Activated T-cell treated with anti-CD3 and anti-CD28 coated beads, Interleukin-2, amount 50 U/mL, for 72 hours (primary cell): ENCODE data around the gene DBT. TPM values are rescaled to one million over a fixed set of nuclear protein-coding genes. Genes with fewer than 3 reads are reported as not detected.
"Not testable (repeated sequence)": the region's sequence is repeated elsewhere in the genome, so short reads cannot be mapped to it uniquely, and the experiment has no call there.

Source experiments
- ATAC-seq, 2 donors: fragments of 150-1000 bp; cut with Tn5 transposase; replicated peaks in 1 of 2; 2 replicates each; pipeline ENCODE4 v1.10.0; 2021; ENCODE audit warnings: moderate library complexity in 2 of 2, mild to moderate bottlenecking in 1 of 2
- DNase-seq, 2 donors: peaks; one replicate each; pipeline ENCODE4 v3.0.0; 2021 to 2022; ENCODE audit warnings: mixed read lengths in 1 of 2
- H3K27ac Mint-ChIP-seq: one replicate; pipeline ENCODE4 v1.8.0; 2022; ENCODE audit warnings: mild to moderate bottlenecking, moderate library complexity, mixed read lengths
- H3K27me3 Mint-ChIP-seq: one replicate; pipeline ENCODE4 v1.8.0; 2022; ENCODE audit warnings: low read depth, mixed read lengths
- H3K36me3 Mint-ChIP-seq, 2 donors: one replicate each; pipeline ENCODE4 v1.8.0; 2022; ENCODE audit warnings: mixed read lengths in 2 of 2, mild to moderate bottlenecking in 1 of 2; ENCODE audit not compliant: insufficient read depth in 2 of 2
- H3K4me1 Mint-ChIP-seq: one replicate; pipeline ENCODE4 v1.8.0; 2022; ENCODE audit warnings: low read depth, mixed read lengths
- H3K4me3 Mint-ChIP-seq, 2 donors: one replicate each; pipeline ENCODE4 v1.8.0; 2022; ENCODE audit warnings: mild to moderate bottlenecking in 2 of 2, mixed read lengths in 2 of 2, moderate library complexity in 2 of 2
- H3K9me3 Mint-ChIP-seq, 2 donors: one replicate each; pipeline ENCODE4 v1.8.0; 2022; ENCODE audit warnings: mixed read lengths in 2 of 2
- total RNA-seq, 2 donors: library from RNA; stranded (reverse); gene quantifications; one replicate each; pipeline ENCODE4 v1.2.3, GENCODE V29; 2022

The DBT gene
- total RNA-seq, 2 donors from 2014 or later = 11.9 to 15.3 TPM

DNA sequence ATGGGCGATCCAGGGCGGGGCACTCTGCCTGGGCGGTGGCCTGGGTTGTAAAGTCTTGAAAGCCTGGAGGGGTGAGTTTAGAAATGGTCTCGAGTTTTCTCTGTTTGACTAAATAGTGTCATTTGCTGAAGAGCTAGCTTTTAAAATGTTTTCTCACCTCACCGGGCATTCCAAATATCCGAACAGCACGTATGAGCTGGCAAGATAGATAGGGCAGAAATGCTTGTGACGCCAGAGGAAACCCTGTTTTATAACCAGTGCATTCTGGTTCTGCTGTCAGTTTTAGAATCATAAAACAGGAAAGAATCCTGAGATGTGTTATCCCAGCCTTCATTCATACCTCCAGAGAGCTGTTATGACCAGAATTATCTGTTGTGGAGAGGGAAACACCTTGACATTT is 17.1 kb upstream of the DBT start:
- ATAC-seq = peak; percentile 45 to 58
- peak overlapping the region; percentile 99 to 100 for H3K4me3 Mint-ChIP-seq
- DNase-seq = peak in 1 of 2 donors; percentile 46
- peak overlapping the region; percentile 99 for H3K27ac Mint-ChIP-seq
- H3K36me3 Mint-ChIP-seq = peaks cover 12 to 32% of the 10 kb centered on the region in 2 donors
- H3K27me3 Mint-ChIP-seq = no peaks in the 10 kb centered on the region
- H3K9me3 Mint-ChIP-seq = peaks cover 0 to 1% of the 10 kb centered on the region in 2 donors
- peaks cover 57% of the 10 kb centered on the region for H3K4me1 Mint-ChIP-seq

- Mint-ChIP-seq H3K36me3 (peaks cover 10 to 32% of the 10 kb centered on the region in 2 donors), H3K9me3 (peaks cover 1 to 2% of the 10 kb centered on the region in 2 donors), H3K4me1 (peaks cover 51% of the 10 kb centered on the region), H3K27me3 (no peaks in the 10 kb centered on the region), H3K27ac (peak within 1 kb of the TSS; percentile 99), H3K4me3 (peak within 1 kb of the TSS; percentile 99 to 100)
- DNase-seq (peak; percentile 94), ATAC-seq (peak; percentile 94 to 95)
Measured at GRCh38 chr1:100265931-100266740, 16.5 kb upstream of the DBT start, which contains the start of gene RTCA. TSS of gene RTCA (plus strand) at chr1:100266216. CDS start at chr1:100266376, 160 bp downstream.

DNA sequence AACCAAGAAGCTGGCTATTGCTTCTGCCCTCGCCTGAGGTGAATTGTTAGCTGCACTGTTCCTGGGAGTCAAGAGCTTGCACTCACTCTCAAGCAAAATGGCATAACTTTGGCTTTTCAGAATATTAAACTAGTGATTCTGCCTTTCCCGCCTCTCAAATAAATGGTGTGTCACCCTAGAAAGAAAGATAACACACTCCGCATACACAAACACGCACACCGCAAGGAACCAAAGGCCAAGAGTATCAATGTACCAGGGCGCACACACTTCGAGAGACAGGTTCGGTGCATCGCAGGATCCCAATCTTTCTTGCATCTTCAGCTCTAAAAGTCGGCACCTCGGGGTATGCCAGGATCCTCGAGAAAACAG is 15.9 kb upstream of the DBT start:
- Mint-ChIP-seq H3K27ac (peak overlapping the region; percentile 99), H3K9me3 (peaks cover 1 to 2% of the 10 kb centered on the region in 2 donors), H3K4me1 (peaks cover 45% of the 10 kb centered on the region), H3K27me3 (no peaks in the 10 kb centered on the region), H3K4me3 (peak overlapping the region; percentile 99 to 100), H3K36me3 (peaks cover 10 to 27% of the 10 kb centered on the region in 2 donors)
- DNase-seq = peak in 1 of 2 donors; percentile 15
- ATAC-seq = peak; percentile 16 to 30

DNA sequence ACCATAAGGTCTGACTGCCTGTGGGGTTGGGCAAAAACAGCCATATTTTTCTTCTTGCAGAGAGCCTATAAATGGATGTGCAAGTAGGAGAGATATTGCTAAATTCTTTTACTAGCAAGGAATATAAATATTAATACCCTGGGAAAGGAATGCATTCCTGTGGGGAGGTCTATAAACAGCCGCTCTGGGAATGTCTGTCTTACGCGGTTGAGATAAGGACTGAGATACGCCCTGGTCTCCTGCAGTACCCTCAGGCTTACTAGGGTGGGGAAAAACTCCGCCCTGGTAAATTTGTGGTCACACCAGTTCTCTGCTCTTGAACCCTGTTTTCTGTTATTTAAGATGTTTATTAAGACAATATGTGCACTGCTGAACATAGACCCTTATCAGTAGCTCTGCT is 14.4 kb upstream of the DBT start:
- H3K27me3 Mint-ChIP-seq, H3K27ac Mint-ChIP-seq, DNase-seq, ATAC-seq, H3K4me3 Mint-ChIP-seq, H3K9me3 Mint-ChIP-seq: not testable (repeated sequence)
- peaks cover 10 to 20% of the 10 kb centered on the region in 2 donors for H3K36me3 Mint-ChIP-seq
- peaks cover 35% of the 10 kb centered on the region for H3K4me1 Mint-ChIP-seq

DNA sequence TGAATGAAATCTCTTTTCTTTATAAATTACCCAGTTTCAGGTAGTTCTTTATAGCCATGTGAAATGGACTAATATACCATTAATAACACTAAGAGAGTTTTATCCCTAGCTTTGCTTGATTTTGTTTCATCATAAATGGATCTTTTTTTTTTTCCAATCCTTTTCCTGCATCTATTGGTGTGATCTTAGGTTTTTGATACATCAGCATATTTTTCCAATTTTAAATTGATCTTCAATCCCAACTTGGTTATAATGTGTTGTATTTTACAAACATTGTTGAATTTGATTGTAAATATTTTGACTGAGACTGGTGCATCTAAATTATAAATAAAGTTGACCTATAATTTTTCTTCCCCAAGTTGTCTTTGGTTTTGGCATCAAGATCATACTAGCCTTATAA is 12.1 kb upstream of the DBT start:
- DNase-seq (no peak), ATAC-seq (no peak)
- Mint-ChIP-seq H3K4me3 (no peak overlapping the region), H3K27ac (no peak overlapping the region), H3K36me3 (peaks cover 6 to 12% of the 10 kb centered on the region in 2 donors), H3K4me1 (peaks cover 16% of the 10 kb centered on the region), H3K27me3 (no peaks in the 10 kb centered on the region), H3K9me3 (peaks cover 1 to 2% of the 10 kb centered on the region in 2 donors)

DNA sequence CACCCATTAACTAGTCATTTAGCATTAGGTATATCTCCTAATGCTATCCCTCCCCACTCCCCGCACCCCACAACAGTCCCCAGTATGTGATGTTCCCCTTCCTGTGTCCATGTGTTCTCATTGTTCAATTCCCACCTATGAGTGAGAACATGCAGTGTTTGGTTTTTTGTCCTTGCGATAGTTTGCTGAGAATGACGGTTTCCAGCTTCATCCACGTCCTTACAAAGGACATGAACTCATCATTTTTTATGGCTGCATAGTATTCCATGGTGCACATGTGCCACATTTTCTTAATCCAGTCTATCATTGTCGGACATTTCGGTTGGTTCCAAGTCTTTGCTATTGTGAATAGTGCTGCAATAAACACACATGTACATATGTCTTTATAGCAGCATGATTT is 8.8 kb upstream of the DBT start:
- ATAC-seq, H3K27ac Mint-ChIP-seq, H3K4me1 Mint-ChIP-seq, H3K27me3 Mint-ChIP-seq, H3K4me3 Mint-ChIP-seq, H3K36me3 Mint-ChIP-seq, DNase-seq, H3K9me3 Mint-ChIP-seq: not testable (repeated sequence)

- H3K4me1 Mint-ChIP-seq, DNase-seq, H3K27me3 Mint-ChIP-seq, ATAC-seq, H3K9me3 Mint-ChIP-seq, H3K36me3 Mint-ChIP-seq, H3K27ac Mint-ChIP-seq, H3K4me3 Mint-ChIP-seq: not testable (repeated sequence)
Measured at GRCh38 chr1:100256273-100256672, 6.6 kb upstream of the DBT start.

- Mint-ChIP-seq H3K27ac (no peak overlapping the region), H3K36me3 (no peaks in the 10 kb centered on the region), H3K9me3 (no peaks in the 10 kb centered on the region), H3K27me3 (no peaks in the 10 kb centered on the region), H3K4me3 (no peak overlapping the region), H3K4me1 (no peaks in the 10 kb centered on the region)
- ATAC-seq = no peak
- no peak for DNase-seq
Measured at GRCh38 chr1:100253552-100253951, 3.9 kb upstream of the DBT start.

DNA sequence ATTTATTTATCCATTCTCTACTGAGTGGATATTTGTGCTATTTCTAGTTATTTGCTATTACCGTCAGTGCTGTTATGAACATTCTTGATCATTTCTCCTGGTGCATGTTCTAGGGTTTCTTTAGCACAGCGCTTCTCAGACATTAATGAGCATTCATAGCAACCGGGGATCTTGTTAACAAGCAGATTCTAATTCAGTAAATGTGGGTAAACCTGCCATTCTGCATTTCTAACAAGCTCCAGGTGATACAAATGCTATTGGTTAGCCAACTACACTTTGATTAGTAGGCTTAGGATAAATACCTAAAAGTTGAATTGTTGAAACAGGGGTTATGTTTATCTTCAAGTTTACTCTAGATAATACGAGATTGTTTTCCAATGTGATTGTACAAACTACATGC is 3.3 kb upstream of the DBT start:
- Mint-ChIP-seq H3K27me3 (no peaks in the 10 kb centered on the region), H3K36me3 (no peaks in the 10 kb centered on the region), H3K9me3 (no peaks in the 10 kb centered on the region), H3K27ac (no peak overlapping the region), H3K4me3 (no peak overlapping the region), H3K4me1 (no peaks in the 10 kb centered on the region)
- DNase-seq = no peak
- no peak for ATAC-seq

GRCh38 chr1:100250807-100251206 is 1.2 kb upstream of the DBT start:
- Mint-ChIP-seq H3K27ac (no peak overlapping the region), H3K4me3 (no peak overlapping the region), H3K9me3 (no peaks in the 10 kb centered on the region), H3K4me1 (no peaks in the 10 kb centered on the region), H3K36me3 (no peaks in the 10 kb centered on the region), H3K27me3 (no peaks in the 10 kb centered on the region)
- DNase-seq (no peak), ATAC-seq (no peak)

DNA sequence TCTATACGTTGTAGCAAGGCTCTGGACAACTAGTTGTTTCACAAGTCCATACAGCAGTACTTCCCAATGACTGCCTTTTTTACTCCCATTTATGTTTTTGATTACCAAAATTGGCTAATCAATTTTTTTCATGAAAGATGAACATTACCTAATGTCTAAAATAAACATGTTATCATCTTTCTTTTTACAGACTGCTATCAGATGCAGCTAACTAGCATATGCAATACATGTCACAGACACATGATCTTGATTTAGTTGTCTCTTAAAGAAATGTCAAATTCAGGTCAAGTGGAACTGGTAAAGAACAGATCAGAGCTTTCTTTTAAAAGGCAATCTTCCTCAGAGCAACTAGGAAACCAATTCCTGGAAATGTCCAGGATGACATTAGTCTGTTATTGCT is 630 bp upstream of the DBT start:
- H3K36me3 Mint-ChIP-seq = no peaks in the 10 kb centered on the region
- ATAC-seq = no peak
- H3K4me3 Mint-ChIP-seq = no peak overlapping the region
- H3K27me3 Mint-ChIP-seq = no peaks in the 10 kb centered on the region
- no peaks in the 10 kb centered on the region for H3K9me3 Mint-ChIP-seq
- H3K4me1 Mint-ChIP-seq = peaks cover 4% of the 10 kb centered on the region
- no peak for DNase-seq
- no peak overlapping the region for H3K27ac Mint-ChIP-seq

- Mint-ChIP-seq H3K27ac (no peak overlapping the region), H3K4me3 (no peak overlapping the region), H3K36me3 (no peaks in the 10 kb centered on the region), H3K27me3 (no peaks in the 10 kb centered on the region), H3K9me3 (no peaks in the 10 kb centered on the region), H3K4me1 (peaks cover 5% of the 10 kb centered on the region)
- ATAC-seq (no peak), DNase-seq (no peak)
Measured at GRCh38 chr1:100249155-100249536, 488 bp downstream of the DBT start.

GRCh38 chr1:100246738-100247137 is 2.9 kb downstream of the DBT start:
- no peak for ATAC-seq
- no peak for DNase-seq

GRCh38 chr1:100240631-100241030 is 9.0 kb downstream of the DBT start:
- Mint-ChIP-seq H3K4me3 (no peak overlapping the region), H3K9me3 (no peaks in the 10 kb centered on the region), H3K27ac (no peak overlapping the region), H3K4me1 (peaks cover 16% of the 10 kb centered on the region), H3K27me3 (no peaks in the 10 kb centered on the region), H3K36me3 (peaks cover 3 to 10% of the 10 kb centered on the region in 2 donors)
- ATAC-seq (no peak), DNase-seq (no peak)

More at GRCh38 chr1:100246738-100247137, 2.9 kb downstream of the DBT start:
- Mint-ChIP-seq H3K27ac (no peak overlapping the region), H3K9me3 (no peaks in the 10 kb centered on the region), H3K4me1 (peaks cover 14% of the 10 kb centered on the region), H3K36me3 (no peaks in the 10 kb centered on the region), H3K4me3 (peak overlapping the region in 1 of 2 donors; percentile 1), H3K27me3 (no peaks in the 10 kb centered on the region)
